GM12864 (cell line): ENCODE results near the gene LIN7C.

Experiments
- DNase-seq: peaks from one replicate; pipeline ENCODE4 v3.0.0-alpha.2; 2011; ENCODE audit warnings: low read depth
- H3K4me3 ChIP-seq: 2 replicates; pipeline ENCODE4 v1.5.1; 2011; ENCODE audit warnings: mild to moderate bottlenecking, low read depth, low read length, control low read depth
- CTCF ChIP-seq: IDR thresholded peaks from 2 replicates; pipeline ENCODE4 v1.5.1; 2011; ENCODE audit warnings: low read depth, mild to moderate bottlenecking, moderate library complexity, low read length, control low read depth, inconsistent platforms; ENCODE audit errors: missing control alignments

Gene LIN7C

GRCh38 chr11:27545035-27545434 is 38.5 kb upstream of the LIN7C start:
- no peak overlapping the region for H3K4me3 ChIP-seq
- no peak for TF ChIP-seq CTCF
- DNase-seq = no peak

- DNase-seq = no peak
- no peak overlapping the region for H3K4me3 ChIP-seq
- no peak for TF ChIP-seq CTCF
These were observed 35.2 kb upstream of the LIN7C start for GRCh38 chr11:27541790-27542189.

GRCh38 chr11:27540051-27540450 is 33.5 kb upstream of the LIN7C start:
- no peak overlapping the region for H3K4me3 ChIP-seq
- TF ChIP-seq CTCF = no peak
- DNase-seq = no peak

GRCh38 chr11:27535103-27535502 is 28.5 kb upstream of the LIN7C start:
- no peak overlapping the region for H3K4me3 ChIP-seq
- no peak for DNase-seq
- no peak for TF ChIP-seq CTCF

- H3K4me3 ChIP-seq = no peak overlapping the region
- DNase-seq = no peak
- no peak for TF ChIP-seq CTCF
These were observed 26.2 kb upstream of the LIN7C start for GRCh38 chr11:27532652-27533325.

GRCh38 chr11:27528712-27529111 is 22.1 kb upstream of the LIN7C start:
- no peak overlapping the region for H3K4me3 ChIP-seq
- DNase-seq = no peak
- TF ChIP-seq CTCF = no peak

GRCh38 chr11:27526535-27526934 is 20.0 kb upstream of the LIN7C start:
- H3K4me3 ChIP-seq = no peak overlapping the region
- no peak for DNase-seq
- TF ChIP-seq CTCF = no peak
